IMR-90 (cell line): ENCODE results near the gene FBXO31. TPM values are rescaled to one million over a fixed set of nuclear protein-coding genes. Genes with fewer than 3 reads are reported as not detected.

Experiments
- ATAC-seq: fragments of 200-7000 bp; cut with Tn5 transposase; 2 replicates; pipeline ENCODE4 v1.9.1; 2020; ENCODE audit warnings: low read depth, mild to moderate bottlenecking, moderate library complexity
- BruUV-seq: library from RNA; stranded (reverse); fragments of 400-500 nt; replicated peaks from 2 replicates; lab custom pipeline; 2021; lab: Mats Ljungman, UMichigan
- CTCF ChIA-PET: fragments of 300-600 bp; formaldehyde crosslinking; extraction: SDS; loops from one replicate; lab custom pipeline; 2021; ENCODE audit warnings: antibody characterized with exemption; lab: Yijun Ruan, JAX
- POLR2A ChIA-PET: fragments of 300-600 bp; sonication (Branson Sonifier 250); formaldehyde crosslinking; loops from one replicate; lab custom pipeline; 2022; ENCODE audit warnings: antibody characterized with exemption; ENCODE audit not compliant: unreplicated experiment; lab: Charles Lee
- DNase-seq: peaks from one replicate; pipeline ENCODE4 v3.0.0; 2013
- H2AFZ ChIP-seq: replicated peaks from 2 replicates; pipeline ENCODE3; 2013; ENCODE audit warnings: low read length, mild to moderate bottlenecking; ENCODE audit not compliant: poor library complexity
- H2AK5ac ChIP-seq: 2 replicates; pipeline ENCODE4 v1.6.1; 2013; ENCODE audit warnings: low read depth, low read length, inconsistent platforms
- H2AK9ac ChIP-seq: replicated peaks from 2 replicates; pipeline ENCODE3; 2013; ENCODE audit warnings: mild to moderate bottlenecking, low read depth, low read length, moderate library complexity; ENCODE audit not compliant: poor library complexity
- H2BK120ac ChIP-seq: 2 replicates; pipeline ENCODE4 v1.6.1; 2013; ENCODE audit warnings: low read depth, low read length, inconsistent platforms
- H2BK15ac ChIP-seq: 3 replicates; pipeline ENCODE4 v1.6.1; 2013; ENCODE audit warnings: low read depth, low read length, inconsistent platforms
- H2BK20ac ChIP-seq: 2 replicates; pipeline ENCODE4 v1.6.1; 2013; ENCODE audit warnings: low read depth, mild to moderate bottlenecking, inconsistent platforms, low read length, moderate library complexity
- H2BK5ac ChIP-seq: 2 replicates; pipeline ENCODE4 v1.6.1; 2013; ENCODE audit warnings: mild to moderate bottlenecking, low read depth, low read length, inconsistent platforms; ENCODE audit not compliant: poor library complexity, severe bottlenecking
- H3K14ac ChIP-seq: replicated peaks from 2 replicates; pipeline ENCODE4 v1.6.1; 2013; ENCODE audit warnings: low read depth, low read length, inconsistent platforms
- H3K18ac ChIP-seq: 2 replicates; pipeline ENCODE4 v1.6.1; 2013; ENCODE audit warnings: low read depth, low read length, control low read depth
- H3K23ac ChIP-seq: 2 replicates; pipeline ENCODE4 v1.6.1; 2013; ENCODE audit warnings: low read depth, low read length, inconsistent platforms
- H3K27ac ChIP-seq: 2 replicates; pipeline ENCODE4 v1.5.1; 2013; ENCODE audit warnings: mild to moderate bottlenecking, control low read depth, low read length; ENCODE audit not compliant: insufficient read depth
- H3K27me3 ChIP-seq: 2 replicates; pipeline ENCODE4 v1.6.1; 2013; ENCODE audit warnings: low read length; ENCODE audit not compliant: control insufficient read depth, insufficient read depth
- H3K36me3 ChIP-seq: 2 replicates; pipeline ENCODE4 v1.6.1; 2013; ENCODE audit warnings: low read length, mixed read lengths; ENCODE audit not compliant: control insufficient read depth, insufficient read depth
- H3K4ac ChIP-seq: 2 replicates; pipeline ENCODE4 v1.6.1; 2013; ENCODE audit warnings: low read depth, low read length, inconsistent platforms
- H3K4me1 ChIP-seq: 2 replicates; pipeline ENCODE4 v1.6.1; 2013; ENCODE audit warnings: low read length, mixed read lengths; ENCODE audit not compliant: control insufficient read depth, insufficient read depth
- H3K4me2 ChIP-seq: 2 replicates; pipeline ENCODE4 v1.6.1; 2013; ENCODE audit warnings: low read depth, mild to moderate bottlenecking, control low read depth, low read length, moderate library complexity
- H3K4me3 ChIP-seq: 2 replicates; pipeline ENCODE4 v1.5.1; 2013; ENCODE audit warnings: low read depth, mild to moderate bottlenecking, control low read depth, low read length, moderate library complexity; ENCODE audit not compliant: insufficient read depth
- H3K56ac ChIP-seq: 2 replicates; pipeline ENCODE4 v1.6.1; 2013; ENCODE audit warnings: low read length, inconsistent platforms; ENCODE audit not compliant: insufficient read depth; ENCODE audit errors: extremely low read depth
- H3K79me1 ChIP-seq, 2 experiments: 2 replicates each; pipeline ENCODE4 v1.6.1; 2013; ENCODE audit warnings: low read length in 2 of 2, inconsistent platforms in 1 of 2, low read depth in 1 of 2
- H3K9ac ChIP-seq: 2 replicates; pipeline ENCODE4 v1.6.1; 2013; ENCODE audit warnings: low read depth, low read length, control low read depth
- H3K9me1 ChIP-seq: 2 replicates; pipeline ENCODE4 v1.6.1; 2013; ENCODE audit warnings: low read length, inconsistent platforms; ENCODE audit not compliant: insufficient read depth
- H3K9me3 ChIP-seq: 2 replicates; pipeline ENCODE4 v1.6.1; 2013; ENCODE audit warnings: low read length; ENCODE audit not compliant: control insufficient read depth, insufficient read depth
- H4K20me1 ChIP-seq: 2 replicates; pipeline ENCODE4 v1.6.1; 2013; ENCODE audit warnings: low read length, inconsistent platforms; ENCODE audit not compliant: insufficient read depth
- H4K5ac ChIP-seq: 2 replicates; pipeline ENCODE4 v1.6.1; 2013; ENCODE audit warnings: mild to moderate bottlenecking, low read depth, low read length, control low read depth
- H4K8ac ChIP-seq, 2 experiments: 2 replicates each; pipeline ENCODE4 v1.6.1; 2013; ENCODE audit warnings: low read depth in 2 of 2, low read length in 2 of 2, control low read depth in 1 of 2, inconsistent platforms in 1 of 2
- H4K91ac ChIP-seq: 2 replicates; pipeline ENCODE4 v1.6.1; 2013; ENCODE audit warnings: low read depth, low read length, inconsistent platforms; ENCODE audit not compliant: insufficient read depth
- BHLHE40 ChIP-seq: fragments of 150-350 bp; IDR thresholded peaks from 2 replicates; pipeline ENCODE4 v1.6.1; 2016; ENCODE audit warnings: mild to moderate bottlenecking, low read depth, low read length
- CEBPB ChIP-seq: IDR thresholded peaks from 2 replicates; pipeline ENCODE4 v1.6.1; 2012; ENCODE audit warnings: low read depth, low read length, improper control_type of control experiment
- CHD1 ChIP-seq: IDR thresholded peaks from 2 replicates; pipeline ENCODE4 v1.6.1; 2012; ENCODE audit warnings: low read depth, low read length, improper control_type of control experiment
- ELK1 ChIP-seq: fragments of 150-350 bp; IDR thresholded peaks from 2 replicates; pipeline ENCODE4 v1.6.1; 2016; ENCODE audit warnings: low read depth, mild to moderate bottlenecking, low read length, moderate library complexity, borderline replicate concordance
- FOS ChIP-seq: fragments of 150-350 bp; IDR thresholded peaks from 2 replicates; pipeline ENCODE4 v1.6.1; 2016; ENCODE audit warnings: low read depth, low read length
- MAFK ChIP-seq: IDR thresholded peaks from 2 replicates; pipeline ENCODE4 v1.6.1; 2012; ENCODE audit warnings: low read depth, low read length, improper control_type of control experiment
- MAZ ChIP-seq: IDR thresholded peaks from 2 replicates; pipeline ENCODE4 v1.6.1; 2012; ENCODE audit warnings: low read depth, mild to moderate bottlenecking, low read length, improper control_type of control experiment, moderate library complexity, borderline replicate concordance
- MXI1 ChIP-seq: IDR thresholded peaks from 2 replicates; pipeline ENCODE4 v1.6.1; 2012; ENCODE audit warnings: low read depth, mild to moderate bottlenecking, low read length, moderate library complexity, borderline replicate concordance
- NFE2L2 ChIP-seq: fragments of 150-350 bp; IDR thresholded peaks from 2 replicates; pipeline ENCODE4 v1.6.1; 2016; ENCODE audit warnings: low read depth, mild to moderate bottlenecking, low read length
- POLR2A ChIP-seq: IDR thresholded peaks from 2 replicates; pipeline ENCODE4 v1.6.1; 2012; ENCODE audit warnings: mild to moderate bottlenecking, low read depth, low read length
- RAD21 ChIP-seq: IDR thresholded peaks from 2 replicates; pipeline ENCODE4 v1.6.1; 2012; ENCODE audit warnings: low read length, improper control_type of control experiment
- RCOR1 ChIP-seq: IDR thresholded peaks from 2 replicates; pipeline ENCODE4 v1.6.1; 2012; ENCODE audit warnings: mild to moderate bottlenecking, low read length, improper control_type of control experiment; ENCODE audit not compliant: insufficient replicate concordance
- RFX5 ChIP-seq: IDR thresholded peaks from 2 replicates; pipeline ENCODE4 v1.8.0; 2012; ENCODE audit warnings: low read depth, mild to moderate bottlenecking, low read length, moderate library complexity
- SMC3 ChIP-seq: fragments of 150-350 bp; IDR thresholded peaks from 2 replicates; pipeline ENCODE4 v1.6.1; 2016; ENCODE audit warnings: low read depth, mild to moderate bottlenecking, antibody characterized with exemption, low read length, moderate library complexity
- WGBS, 2 experiments: methylation state at CpG; one replicate each; pipeline versions ENCODE4 v1.1.5 to v1.1.7; 2013; ENCODE audit warnings: missing lambda C conversion rate in 2 of 2; ENCODE audit not compliant: insufficient read length in 1 of 2; ENCODE audit errors: extremely low coverage in 2 of 2; 5-methylcytosine and 5-hydroxymethylcytosine counted together
- dilution Hi-C: fragments of 300-500 bp; cut with HindIII; formaldehyde crosslinking; loops from one replicate; pipeline ENCODE4 v1.14.3; 2018; ENCODE audit warnings: low sequenced_read_pairs; ENCODE audit not compliant: unreplicated experiment
- in situ Hi-C: fragments of 300-500 bp; cut with MboI; formaldehyde crosslinking; loops from 3 replicates; pipeline ENCODE4 v1.14.3; 2019; ENCODE audit warnings: low sequenced_read_pairs, inconsistent platforms, mixed read lengths
- intact Hi-C: fragments of 100-400 bp; cut with micrococcal nuclease; formaldehyde crosslinking; loops from 2 replicates; pipeline ENCODE4 v1.10.0; 2022
- polyA plus RNA-seq, 3 experiments: library from polyadenylated mRNA; depleted of rRNA; stranded (reverse); fragments of >200 nt; gene quantifications; 2 replicates each; pipeline ENCODE4 v1.2.3, GENCODE V29; 2012; ENCODE audit warnings: low replicate concordance in 1 of 3
- total RNA-seq: library from RNA; depleted of rRNA; stranded (reverse); fragments of >200 nt; gene quantifications from 2 replicates; pipeline ENCODE4 v1.2.3, GENCODE V29; 2012
- TF ChIP-seq, protein P1 (sequence below): fragments of 150-350 bp; IDR thresholded peaks from 2 replicates; pipeline ENCODE4 v1.6.1; 2017; ENCODE audit warnings: mild to moderate bottlenecking, antibody characterized with exemption, low read length, low read depth
- TF ChIP-seq, protein P2 (sequence below): conservative IDR thresholded peaks from 2 replicates; pipeline ENCODE4 v1.5.1; 2012; ENCODE audit warnings: mild to moderate bottlenecking, low read depth, low read length, improper control_type of control experiment

Gene FBXO31
- total and polyA plus RNA-seq, 2 of the 4 experiments (the other 2 are of a cell fraction) = 10.4 to 16.9 TPM

DNA sequence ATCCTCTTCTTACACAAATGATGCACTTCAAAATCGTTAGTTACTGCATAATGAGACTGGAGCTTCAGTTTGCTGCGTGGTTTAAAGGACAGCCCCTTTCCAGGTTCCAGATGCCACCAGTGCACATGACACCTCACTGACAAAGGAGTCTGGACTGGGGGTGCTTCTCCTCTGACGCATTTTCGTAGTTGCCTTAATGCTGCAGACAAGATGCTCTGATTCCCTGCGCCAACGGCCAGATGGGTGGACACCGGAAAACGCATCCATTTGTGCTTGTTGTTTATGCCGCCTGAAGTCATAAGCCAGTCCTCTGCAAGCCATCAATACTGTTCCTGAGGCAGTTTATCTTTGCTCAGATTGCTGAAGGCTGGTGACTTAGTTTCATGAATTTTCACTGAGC lies 16.0 kb downstream of the FBXO31 start:
- TF ChIP-seq, protein P1, sequence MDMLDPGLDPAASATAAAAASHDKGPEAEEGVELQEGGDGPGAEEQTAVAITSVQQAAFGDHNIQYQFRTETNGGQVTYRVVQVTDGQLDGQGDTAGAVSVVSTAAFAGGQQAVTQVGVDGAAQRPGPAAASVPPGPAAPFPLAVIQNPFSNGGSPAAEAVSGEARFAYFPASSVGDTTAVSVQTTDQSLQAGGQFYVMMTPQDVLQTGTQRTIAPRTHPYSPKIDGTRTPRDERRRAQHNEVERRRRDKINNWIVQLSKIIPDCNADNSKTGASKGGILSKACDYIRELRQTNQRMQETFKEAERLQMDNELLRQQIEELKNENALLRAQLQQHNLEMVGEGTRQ = no peak
- TF ChIP-seq NFE2L2 (no peak), MXI1 (no peak), RFX5 (no peak), RCOR1 (no peak), SMC3 (no peak), CHD1 (no peak), MAFK (no peak), ELK1 (no peak), RAD21 (no peak), BHLHE40 (no peak), FOS (no peak), POLR2A (no peak), CEBPB (no peak), MAZ (no peak)
- TF ChIP-seq, protein P2, sequence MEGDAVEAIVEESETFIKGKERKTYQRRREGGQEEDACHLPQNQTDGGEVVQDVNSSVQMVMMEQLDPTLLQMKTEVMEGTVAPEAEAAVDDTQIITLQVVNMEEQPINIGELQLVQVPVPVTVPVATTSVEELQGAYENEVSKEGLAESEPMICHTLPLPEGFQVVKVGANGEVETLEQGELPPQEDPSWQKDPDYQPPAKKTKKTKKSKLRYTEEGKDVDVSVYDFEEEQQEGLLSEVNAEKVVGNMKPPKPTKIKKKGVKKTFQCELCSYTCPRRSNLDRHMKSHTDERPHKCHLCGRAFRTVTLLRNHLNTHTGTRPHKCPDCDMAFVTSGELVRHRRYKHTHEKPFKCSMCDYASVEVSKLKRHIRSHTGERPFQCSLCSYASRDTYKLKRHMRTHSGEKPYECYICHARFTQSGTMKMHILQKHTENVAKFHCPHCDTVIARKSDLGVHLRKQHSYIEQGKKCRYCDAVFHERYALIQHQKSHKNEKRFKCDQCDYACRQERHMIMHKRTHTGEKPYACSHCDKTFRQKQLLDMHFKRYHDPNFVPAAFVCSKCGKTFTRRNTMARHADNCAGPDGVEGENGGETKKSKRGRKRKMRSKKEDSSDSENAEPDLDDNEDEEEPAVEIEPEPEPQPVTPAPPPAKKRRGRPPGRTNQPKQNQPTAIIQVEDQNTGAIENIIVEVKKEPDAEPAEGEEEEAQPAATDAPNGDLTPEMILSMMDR = no peak
- Histone ChIP-seq H3K9ac (no peak overlapping the region), H3K36me3 (peaks cover 4% of the 10 kb centered on the region; the same call in 1 of the 2 replicates), H3K18ac (no peak overlapping the region), H2AK9ac (no peak overlapping the region), H3K56ac (no peak overlapping the region), H3K23ac (no peak overlapping the region), H4K20me1 (peaks cover 64% of the 10 kb centered on the region), H4K8ac (no peak overlapping the region), H2AK5ac (no peak overlapping the region), H2BK120ac (no peak overlapping the region), H3K27ac (no peak overlapping the region), H3K4me1 (peaks cover 8% of the 10 kb centered on the region), H3K9me1 (peaks cover 14% of the 10 kb centered on the region), H3K27me3 (no peaks in the 10 kb centered on the region), H2AFZ (no peak overlapping the region), H2BK20ac (no peak overlapping the region), H4K5ac (no peak overlapping the region), H3K14ac (no peak overlapping the region), H3K4me2 (no peak overlapping the region), H3K4ac (no peak overlapping the region), H4K91ac (no peak overlapping the region), H3K79me1 (peaks cover 37 to 82% of the 10 kb centered on the region in 2 experiments), H3K4me3 (no peak overlapping the region), H3K9me3 (no peaks in the 10 kb centered on the region), H2BK15ac (no peak overlapping the region), H2BK5ac (no peak overlapping the region)
- ChIA-PET CTCF (no interaction called here), POLR2A (no interaction called here)
- 95% methylated on average over 9 of the region's 9 CpGs; no CpG with 5 or more reads in 1 of the 2 experiments for WGBS, 2 experiments
- no TSS peak for BruUV-seq
- intact Hi-C loops (no loop called here), dilution Hi-C loops (no loop called here), in situ Hi-C loops (no loop called here)
- ATAC-seq = no peak
- DNase-seq = no peak
